WTC11 (cell line): ENCODE results near the gene UNC119B. TPM values are rescaled to one million over a fixed set of nuclear protein-coding genes. Genes with fewer than 3 reads are reported as not detected.

Source experiments
- ATAC-seq: fragments of 200-7000 bp; cut with Tn5 transposase; 2 replicates; pipeline ENCODE4 v1.10.0; 2021; ENCODE audit warnings: mild to moderate bottlenecking, moderate library complexity
- CTCF ChIA-PET: fragments of 300-600 bp; sonication (Branson Sonifier 250); formaldehyde crosslinking; loops from one replicate; lab custom pipeline; 2021; ENCODE audit warnings: antibody characterized with exemption; lab: Charles Lee
- POLR2A ChIA-PET: fragments of 350-600 bp; sonication (Branson Sonifier 250); formaldehyde crosslinking; loops from one replicate; lab custom pipeline; 2021; ENCODE audit warnings: antibody characterized with exemption; lab: Charles Lee
- DNase-seq: peaks from one replicate; pipeline ENCODE4 v3.0.0; 2021; ENCODE audit warnings: low spot score
- H3K27ac Mint-ChIP-seq: 2 replicates; pipeline ENCODE4 v1.8.0; 2021; ENCODE audit warnings: mixed read lengths
- H3K27me3 Mint-ChIP-seq: 2 replicates; pipeline ENCODE4 v1.8.0; 2021; ENCODE audit warnings: low read depth, mild to moderate bottlenecking, moderate library complexity, mixed read lengths
- H3K36me3 Mint-ChIP-seq: 2 replicates; pipeline ENCODE4 v1.8.0; 2021; ENCODE audit warnings: mixed read lengths
- H3K4me1 Mint-ChIP-seq: 2 replicates; pipeline ENCODE4 v1.8.0; 2022; ENCODE audit warnings: mixed read lengths
- H3K4me3 Mint-ChIP-seq: 2 replicates; pipeline ENCODE4 v1.8.0; 2021; ENCODE audit warnings: mild to moderate bottlenecking, moderate library complexity, mixed read lengths
- H3K9me3 Mint-ChIP-seq: 2 replicates; pipeline ENCODE4 v1.8.0; 2021; ENCODE audit warnings: mixed read lengths
- CBFB ChIP-seq: sonication (generic); formaldehyde crosslinking; IDR thresholded peaks from 2 replicates; pipeline ENCODE4 v1.8.1; 2022; ENCODE audit warnings: mild to moderate bottlenecking, low read depth, missing genetic modification reagents
- CREM ChIP-seq: sonication (generic); formaldehyde crosslinking; IDR thresholded peaks from 2 replicates; pipeline ENCODE4 v1.8.1; 2022; ENCODE audit warnings: mild to moderate bottlenecking, missing genetic modification reagents, moderate library complexity
- E2F4 ChIP-seq: sonication (generic); formaldehyde crosslinking; IDR thresholded peaks from 2 replicates; pipeline ENCODE4 v1.8.1; 2022; ENCODE audit warnings: low read depth, mild to moderate bottlenecking, moderate library complexity, missing genetic modification reagents, borderline replicate concordance
- EMX1 ChIP-seq: fragments of 250-450 bp; sonication (Bioruptor Pico); IDR thresholded peaks from 2 replicates; pipeline ENCODE4 v1.8.0; 2021; ENCODE audit warnings: mild to moderate bottlenecking
- FOXJ3 ChIP-seq: sonication (generic); formaldehyde crosslinking; IDR thresholded peaks from 2 replicates; pipeline ENCODE4 v1.9.0; 2021; ENCODE audit warnings: missing genetic modification reagents, mild to moderate bottlenecking, borderline replicate concordance
- FOXK1 ChIP-seq: sonication (generic); formaldehyde crosslinking; IDR thresholded peaks from 2 replicates; pipeline ENCODE4 v1.8.0; 2022; ENCODE audit warnings: mild to moderate bottlenecking, moderate library complexity, missing genetic modification reagents
- FOXP1 ChIP-seq: sonication (generic); formaldehyde crosslinking; IDR thresholded peaks from 2 replicates; pipeline ENCODE4 v1.8.0; 2022; ENCODE audit warnings: missing genetic modification reagents, mild to moderate bottlenecking, moderate library complexity, borderline replicate concordance
- GABPB1 ChIP-seq: sonication (generic); formaldehyde crosslinking; IDR thresholded peaks from 2 replicates; pipeline ENCODE4 v1.8.1; 2023; ENCODE audit warnings: mild to moderate bottlenecking, missing genetic modification reagents
- HMGA2 ChIP-seq: fragments of 250-450 bp; sonication (Bioruptor Pico); IDR thresholded peaks from 2 replicates; pipeline ENCODE4 v1.4.0; 2021; ENCODE audit warnings: mild to moderate bottlenecking, moderate library complexity
- IRF1 ChIP-seq: sonication (generic); formaldehyde crosslinking; IDR thresholded peaks from 2 replicates; pipeline ENCODE4 v1.8.0; 2023; ENCODE audit warnings: missing genetic modification reagents
- IRF2 ChIP-seq: sonication (generic); formaldehyde crosslinking; IDR thresholded peaks from 2 replicates; pipeline ENCODE4 v1.8.0; 2022; ENCODE audit warnings: low read depth, missing genetic modification reagents, borderline replicate concordance
- MXD4 ChIP-seq: fragments of 250-450 bp; sonication (Bioruptor Pico); IDR thresholded peaks from 2 replicates; pipeline ENCODE4 v1.8.0; 2021; ENCODE audit warnings: mild to moderate bottlenecking, moderate library complexity, borderline replicate concordance
- NR3C1 ChIP-seq: sonication (generic); formaldehyde crosslinking; conservative IDR thresholded peaks from 2 replicates; pipeline ENCODE4 v1.8.1; 2023; ENCODE audit warnings: low read depth, mild to moderate bottlenecking, missing genetic modification reagents
- STAT6 ChIP-seq: sonication (generic); formaldehyde crosslinking; conservative IDR thresholded peaks from 2 replicates; pipeline ENCODE4 v1.8.1; 2023; ENCODE audit warnings: mild to moderate bottlenecking, low read depth, missing genetic modification reagents, moderate library complexity
- TCF7 ChIP-seq: sonication (generic); formaldehyde crosslinking; IDR thresholded peaks from 2 replicates; pipeline ENCODE4 v1.8.0; 2022; ENCODE audit warnings: mild to moderate bottlenecking, low read depth, missing genetic modification reagents, moderate library complexity
- TEAD4 ChIP-seq: sonication (generic); formaldehyde crosslinking; IDR thresholded peaks from 2 replicates; pipeline ENCODE4 v1.8.0; 2022; ENCODE audit warnings: mild to moderate bottlenecking, missing genetic modification reagents
- TP53 ChIP-seq: sonication (generic); formaldehyde crosslinking; IDR thresholded peaks from 2 replicates; pipeline ENCODE4 v1.8.1; 2023; ENCODE audit warnings: mild to moderate bottlenecking, missing genetic modification reagents
- ZNF416 ChIP-seq: fragments of 250-450 bp; sonication (Bioruptor Pico); IDR thresholded peaks from 2 replicates; pipeline ENCODE4 v1.9.0; 2021; ENCODE audit warnings: mild to moderate bottlenecking, inconsistent platforms
- total RNA-seq: library from RNA; stranded (reverse); gene quantifications from 3 replicates; pipeline ENCODE4 v1.2.3, GENCODE V29; 2021
- TF ChIP-seq, protein P1 (sequence below): sonication (generic); formaldehyde crosslinking; IDR thresholded peaks from 2 replicates; pipeline ENCODE4 v1.8.0; 2023; ENCODE audit warnings: mild to moderate bottlenecking, missing genetic modification reagents
- TF ChIP-seq, protein P2 (sequence below): fragments of 200-600 bp; IDR thresholded peaks from 2 replicates; pipeline ENCODE4 v1.8.0; 2022; ENCODE audit warnings: antibody characterized with exemption

The UNC119B gene
- total RNA-seq, 1 experiment from 2014 or later: 53.3 TPM

DNA sequence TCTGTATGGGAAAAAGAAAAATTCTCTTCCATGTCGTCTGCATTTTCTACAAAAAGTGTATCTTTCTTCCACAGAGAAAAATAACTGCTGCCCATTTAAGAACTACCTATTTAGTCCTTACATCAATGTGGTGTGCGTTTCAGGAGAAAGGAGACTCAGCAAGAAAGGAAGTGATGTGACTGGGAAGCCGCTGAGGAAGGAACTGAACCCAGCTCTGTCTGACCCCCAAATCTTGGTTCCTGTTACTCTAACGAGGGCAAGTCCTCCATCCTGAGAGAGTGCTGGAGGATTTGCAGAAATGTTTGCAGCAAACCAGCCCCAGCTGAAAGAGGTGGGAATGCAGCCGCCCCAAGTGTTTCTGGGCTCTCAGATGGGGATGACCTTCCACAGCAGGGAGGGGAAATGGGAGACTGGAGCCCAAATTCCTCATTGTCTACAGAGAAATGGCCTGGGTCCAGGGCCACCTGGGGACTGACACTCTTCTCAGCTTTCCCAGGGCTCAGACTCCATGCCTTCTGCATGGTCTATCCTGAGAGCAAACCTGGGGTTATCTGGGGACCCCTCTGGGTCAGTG lies 30.0 kb upstream of the UNC119B start:
- POLR2A ChIA-PET: no interaction called here
- peak overlapping the region; percentile 79 for H3K27ac Mint-ChIP-seq
- no peaks in the 10 kb centered on the region for H3K27me3 Mint-ChIP-seq
- H3K36me3 Mint-ChIP-seq: no peaks in the 10 kb centered on the region
- H3K9me3 Mint-ChIP-seq: no peaks in the 10 kb centered on the region
- peak; percentile 79 for ATAC-seq
- CTCF ChIA-PET: interaction anchor here (1.5 to 4.9 kb wide), 2 partner anchors 31 to 34 kb away, joined by 4 to 34 read pairs; no protein-coding TSS in a partner anchor
- H3K4me1 Mint-ChIP-seq: peaks cover 9% of the 10 kb centered on the region
- no peak for DNase-seq
- TF ChIP-seq NR3C1 (CRISPR knock-in tag) (no peak), MXD4 (CRISPR knock-in tag) (no peak), ZNF416 (CRISPR knock-in tag) (no peak), TCF7 (CRISPR knock-in tag) (no peak)
- TF ChIP-seq, all 79 proteins: peak for 0
- no peak overlapping the region for H3K4me3 Mint-ChIP-seq

DNA sequence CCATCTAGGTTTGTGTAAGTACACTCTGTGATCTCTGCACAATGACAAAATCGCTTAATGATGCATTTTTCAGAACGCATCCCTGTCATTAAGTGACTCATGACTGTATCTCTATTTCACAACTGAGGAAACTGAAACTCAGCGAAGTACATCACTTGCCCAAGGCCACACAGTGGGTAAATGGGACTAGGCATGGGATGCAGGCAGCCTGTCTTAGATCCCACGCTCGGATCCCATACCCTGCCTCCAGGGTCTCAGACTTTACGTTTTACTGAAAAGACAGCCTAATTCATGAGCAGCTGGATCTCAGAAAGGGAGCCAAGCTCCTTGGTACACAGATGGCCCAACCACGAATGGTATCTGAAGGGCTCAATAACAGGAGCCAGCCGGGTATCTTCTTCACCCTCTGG lies 25.7 kb upstream of the UNC119B start:
- no peaks in the 10 kb centered on the region for H3K27me3 Mint-ChIP-seq
- peaks cover 25% of the 10 kb centered on the region for H3K4me1 Mint-ChIP-seq
- POLR2A ChIA-PET: no interaction called here
- TF ChIP-seq TEAD4 (CRISPR knock-in tag) (no peak), EMX1 (CRISPR knock-in tag) (no peak), HMGA2 (CRISPR knock-in tag) (no peak), TP53 (CRISPR knock-in tag) (no peak)
- TF ChIP-seq, protein P1, sequence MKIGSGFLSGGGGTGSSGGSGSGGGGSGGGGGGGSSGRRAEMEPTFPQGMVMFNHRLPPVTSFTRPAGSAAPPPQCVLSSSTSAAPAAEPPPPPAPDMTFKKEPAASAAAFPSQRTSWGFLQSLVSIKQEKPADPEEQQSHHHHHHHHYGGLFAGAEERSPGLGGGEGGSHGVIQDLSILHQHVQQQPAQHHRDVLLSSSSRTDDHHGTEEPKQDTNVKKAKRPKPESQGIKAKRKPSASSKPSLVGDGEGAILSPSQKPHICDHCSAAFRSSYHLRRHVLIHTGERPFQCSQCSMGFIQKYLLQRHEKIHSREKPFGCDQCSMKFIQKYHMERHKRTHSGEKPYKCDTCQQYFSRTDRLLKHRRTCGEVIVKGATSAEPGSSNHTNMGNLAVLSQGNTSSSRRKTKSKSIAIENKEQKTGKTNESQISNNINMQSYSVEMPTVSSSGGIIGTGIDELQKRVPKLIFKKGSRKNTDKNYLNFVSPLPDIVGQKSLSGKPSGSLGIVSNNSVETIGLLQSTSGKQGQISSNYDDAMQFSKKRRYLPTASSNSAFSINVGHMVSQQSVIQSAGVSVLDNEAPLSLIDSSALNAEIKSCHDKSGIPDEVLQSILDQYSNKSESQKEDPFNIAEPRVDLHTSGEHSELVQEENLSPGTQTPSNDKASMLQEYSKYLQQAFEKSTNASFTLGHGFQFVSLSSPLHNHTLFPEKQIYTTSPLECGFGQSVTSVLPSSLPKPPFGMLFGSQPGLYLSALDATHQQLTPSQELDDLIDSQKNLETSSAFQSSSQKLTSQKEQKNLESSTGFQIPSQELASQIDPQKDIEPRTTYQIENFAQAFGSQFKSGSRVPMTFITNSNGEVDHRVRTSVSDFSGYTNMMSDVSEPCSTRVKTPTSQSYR (CRISPR knock-in tag): no peak
- TF ChIP-seq, protein P2, sequence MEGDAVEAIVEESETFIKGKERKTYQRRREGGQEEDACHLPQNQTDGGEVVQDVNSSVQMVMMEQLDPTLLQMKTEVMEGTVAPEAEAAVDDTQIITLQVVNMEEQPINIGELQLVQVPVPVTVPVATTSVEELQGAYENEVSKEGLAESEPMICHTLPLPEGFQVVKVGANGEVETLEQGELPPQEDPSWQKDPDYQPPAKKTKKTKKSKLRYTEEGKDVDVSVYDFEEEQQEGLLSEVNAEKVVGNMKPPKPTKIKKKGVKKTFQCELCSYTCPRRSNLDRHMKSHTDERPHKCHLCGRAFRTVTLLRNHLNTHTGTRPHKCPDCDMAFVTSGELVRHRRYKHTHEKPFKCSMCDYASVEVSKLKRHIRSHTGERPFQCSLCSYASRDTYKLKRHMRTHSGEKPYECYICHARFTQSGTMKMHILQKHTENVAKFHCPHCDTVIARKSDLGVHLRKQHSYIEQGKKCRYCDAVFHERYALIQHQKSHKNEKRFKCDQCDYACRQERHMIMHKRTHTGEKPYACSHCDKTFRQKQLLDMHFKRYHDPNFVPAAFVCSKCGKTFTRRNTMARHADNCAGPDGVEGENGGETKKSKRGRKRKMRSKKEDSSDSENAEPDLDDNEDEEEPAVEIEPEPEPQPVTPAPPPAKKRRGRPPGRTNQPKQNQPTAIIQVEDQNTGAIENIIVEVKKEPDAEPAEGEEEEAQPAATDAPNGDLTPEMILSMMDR: no peak
- DNase-seq: no peak
- H3K9me3 Mint-ChIP-seq: no peaks in the 10 kb centered on the region
- H3K27ac Mint-ChIP-seq: no peak overlapping the region
- no peaks in the 10 kb centered on the region for H3K36me3 Mint-ChIP-seq
- H3K4me3 Mint-ChIP-seq: no peak overlapping the region; the same call in 1 of the 2 replicates
- ATAC-seq: no peak
- CTCF ChIA-PET: interaction anchor here (0.5 to 2.9 kb wide), 2 partner anchors 35 to 66 kb away, joined by 3 to 14 read pairs; no protein-coding TSS in a partner anchor

DNA sequence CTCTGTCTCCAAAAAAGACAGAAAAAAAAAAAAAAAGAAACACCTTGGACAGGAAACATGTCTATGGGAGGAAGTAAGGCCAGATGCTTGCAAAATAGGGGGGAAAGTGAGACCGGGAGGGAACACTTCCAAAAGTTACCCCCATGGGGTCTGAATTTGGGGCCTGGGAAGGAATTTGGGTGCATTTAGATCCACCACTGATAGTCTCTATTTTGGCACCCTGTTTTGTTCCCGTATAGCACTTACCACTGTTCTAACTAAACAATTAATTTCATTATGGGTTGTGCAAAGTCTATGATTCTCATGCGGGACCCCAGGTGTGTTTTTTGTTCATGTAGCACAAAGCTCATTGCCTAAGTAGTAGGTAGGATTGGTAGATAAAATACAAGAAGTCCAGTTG lies 24.7 kb upstream of the UNC119B start:
- ATAC-seq (no peak), DNase-seq (no peak)
- peaks cover 28% of the 10 kb centered on the region for H3K4me1 Mint-ChIP-seq
- no peaks in the 10 kb centered on the region for H3K36me3 Mint-ChIP-seq
- CTCF ChIA-PET: no interaction called here
- H3K9me3 Mint-ChIP-seq: no peaks in the 10 kb centered on the region
- H3K27me3 Mint-ChIP-seq: no peaks in the 10 kb centered on the region
- POLR2A ChIA-PET: interaction anchor here (0.5 kb wide), 1 partner anchor 189 kb away, joined by 4 read pairs; no protein-coding TSS in a partner anchor
- H3K4me3 Mint-ChIP-seq: peak overlapping the region; percentile 86
- no peak overlapping the region for H3K27ac Mint-ChIP-seq
- TF ChIP-seq IRF1 (CRISPR knock-in tag): no peak
- TF ChIP-seq, protein P2: no peak
- TF ChIP-seq FOXK1 (CRISPR knock-in tag): no peak
- TF ChIP-seq STAT6: no peak
- TF ChIP-seq IRF2 (CRISPR knock-in tag): no peak
- no peak for TF ChIP-seq FOXP1
- TF ChIP-seq FOXJ3 (CRISPR knock-in tag): no peak
- TF ChIP-seq CBFB: no peak
- no peak for TF ChIP-seq E2F4 (CRISPR knock-in tag)
- TF ChIP-seq CREM: no peak
- TF ChIP-seq GABPB1 (CRISPR knock-in tag): no peak
